Measurements from ENCODE around the gene TTC21A.

Gene TTC21A

GRCh38 chr3:39136533-39137434 is 29.3 kb downstream of the TTC21A start:
- DNase-seq (ENCODE audit: low read depth, low spot score), result no peak

DNA sequence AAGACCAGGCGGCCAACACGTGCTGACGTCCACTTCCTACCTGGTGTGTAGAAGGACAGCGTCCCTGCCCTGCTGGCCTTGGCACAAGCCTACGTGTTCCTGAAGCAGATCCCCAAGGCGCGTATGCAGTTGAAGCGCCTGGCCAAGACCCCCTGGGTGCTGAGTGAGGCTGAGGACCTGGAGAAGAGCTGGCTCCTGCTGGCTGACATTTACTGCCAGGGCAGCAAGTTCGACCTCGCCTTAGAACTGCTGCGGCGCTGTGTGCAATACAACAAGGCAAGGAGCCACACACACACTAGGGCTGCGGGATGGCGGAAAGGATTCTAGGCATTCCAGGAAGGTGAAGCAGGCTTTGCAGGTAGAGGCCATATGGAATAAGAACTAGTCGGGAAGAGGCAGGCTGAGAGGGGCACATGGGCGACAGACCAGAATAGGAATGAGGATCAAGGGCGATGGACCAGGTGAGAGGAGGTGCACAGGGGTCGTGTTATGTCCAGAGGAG is 30.0 kb downstream of the TTC21A start:
- DNase-seq (ENCODE audit: low read depth, low spot score), result no peak

DNA sequence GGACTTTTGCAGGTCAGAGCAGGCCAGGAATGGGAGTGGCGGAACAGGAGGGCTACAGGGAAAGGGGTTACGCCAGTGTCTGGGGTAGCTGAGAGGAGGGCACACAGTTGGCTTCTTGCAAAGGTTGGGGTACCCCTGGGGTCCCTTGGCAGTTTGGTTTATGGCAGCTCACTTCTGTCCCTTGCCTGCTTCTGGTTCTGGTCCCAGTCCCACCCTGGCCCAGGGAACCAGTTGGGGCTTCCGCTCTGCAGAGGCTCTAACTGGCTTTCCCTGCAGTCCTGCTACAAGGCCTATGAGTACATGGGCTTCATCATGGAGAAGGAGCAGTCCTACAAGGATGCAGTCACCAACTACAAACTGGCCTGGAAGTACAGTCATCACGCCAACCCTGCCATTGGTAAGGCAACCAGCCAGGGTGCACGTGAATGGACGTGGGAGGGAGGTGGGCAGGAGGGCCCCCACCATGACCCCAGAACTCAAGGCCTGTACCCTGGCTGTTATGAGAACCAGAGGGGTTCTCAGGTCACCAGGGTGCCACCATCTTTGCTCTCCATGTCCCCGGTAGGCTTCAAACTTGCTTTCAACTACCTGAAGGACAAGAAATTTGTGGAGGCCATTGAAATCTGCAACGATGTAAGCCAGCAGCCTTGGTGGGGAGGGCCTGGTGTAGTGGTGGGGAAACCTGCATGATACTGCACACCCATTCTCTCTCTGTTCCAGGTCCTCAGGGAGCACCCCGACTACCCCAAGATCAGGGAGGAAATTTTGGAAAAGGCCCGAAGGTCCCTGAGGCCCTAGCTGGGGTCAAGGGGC is 30.7 kb downstream of the TTC21A start:
- DNase-seq (ENCODE audit: low read depth, low spot score), result no peak

- no peak for DNase-seq (ENCODE audit: low read depth, low spot score)
These were observed 31.4 kb downstream of the TTC21A start for GRCh38 chr3:39138804-39139415.

GRCh38 chr3:39139442-39139841 is 32.0 kb downstream of the TTC21A start:
- DNase-seq (ENCODE audit: low read depth, low spot score), result no peak

DNA sequence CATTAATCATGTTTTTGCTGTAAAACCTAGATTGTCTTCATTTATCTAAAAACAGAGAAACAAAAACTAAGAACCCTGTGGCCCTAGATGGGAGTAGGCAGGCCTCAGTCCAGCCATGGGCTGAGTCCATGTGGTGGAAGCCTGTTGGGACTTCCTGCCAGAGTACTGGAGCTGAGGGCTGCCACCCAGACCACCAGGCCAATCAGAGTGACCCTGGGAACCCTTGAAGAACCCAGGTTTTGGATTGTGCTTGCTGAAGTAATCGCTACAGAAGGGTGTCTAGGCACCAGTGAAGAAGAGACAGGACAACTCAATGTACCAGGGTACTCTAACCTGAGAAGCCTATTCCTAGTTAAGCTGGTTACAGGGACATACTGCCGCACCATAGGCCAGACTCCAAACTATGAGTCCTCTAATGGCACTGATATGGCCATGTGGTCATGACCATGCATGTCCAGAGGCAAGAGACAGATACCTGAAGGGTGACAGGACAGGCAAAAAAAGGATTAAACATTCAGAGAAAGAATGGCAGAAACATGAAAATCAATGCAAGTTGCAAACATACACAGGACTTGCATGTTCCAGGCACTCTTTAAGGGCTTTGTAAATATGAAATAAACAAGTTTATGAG is 33.0 kb downstream of the TTC21A start:
- DNase-seq (ENCODE audit: low read depth, low spot score), result no peak

- DNase-seq (ENCODE audit: low read depth, low spot score), result no peak
These were observed 33.9 kb downstream of the TTC21A start for GRCh38 chr3:39141171-39141995.

DNA sequence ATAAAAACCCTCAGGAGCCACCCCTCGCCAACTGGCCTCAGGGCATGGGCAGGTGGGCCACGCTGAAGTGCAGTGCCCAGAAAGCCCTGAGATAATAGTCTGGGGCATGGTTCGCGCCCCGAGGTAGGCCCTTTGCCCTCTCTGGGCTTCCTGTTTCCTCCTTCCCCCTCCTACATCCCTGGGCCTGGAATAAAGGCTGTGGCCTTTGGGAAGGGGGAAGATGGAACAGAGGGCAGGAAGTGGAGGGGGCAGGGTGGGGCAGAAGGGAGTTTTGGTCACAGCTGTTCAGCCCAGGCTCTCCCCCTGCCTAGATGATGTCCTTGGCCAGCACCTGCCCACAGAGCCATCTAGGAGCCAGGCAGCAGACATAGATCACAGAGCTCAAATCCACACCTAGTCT is 34.6 kb downstream of the TTC21A start:
- no peak for DNase-seq (ENCODE audit: low read depth, low spot score)

GRCh38 chr3:39143051-39143885 is 35.8 kb downstream of the TTC21A start:
- DNase-seq (ENCODE audit: low read depth, low spot score), result no peak

DNA sequence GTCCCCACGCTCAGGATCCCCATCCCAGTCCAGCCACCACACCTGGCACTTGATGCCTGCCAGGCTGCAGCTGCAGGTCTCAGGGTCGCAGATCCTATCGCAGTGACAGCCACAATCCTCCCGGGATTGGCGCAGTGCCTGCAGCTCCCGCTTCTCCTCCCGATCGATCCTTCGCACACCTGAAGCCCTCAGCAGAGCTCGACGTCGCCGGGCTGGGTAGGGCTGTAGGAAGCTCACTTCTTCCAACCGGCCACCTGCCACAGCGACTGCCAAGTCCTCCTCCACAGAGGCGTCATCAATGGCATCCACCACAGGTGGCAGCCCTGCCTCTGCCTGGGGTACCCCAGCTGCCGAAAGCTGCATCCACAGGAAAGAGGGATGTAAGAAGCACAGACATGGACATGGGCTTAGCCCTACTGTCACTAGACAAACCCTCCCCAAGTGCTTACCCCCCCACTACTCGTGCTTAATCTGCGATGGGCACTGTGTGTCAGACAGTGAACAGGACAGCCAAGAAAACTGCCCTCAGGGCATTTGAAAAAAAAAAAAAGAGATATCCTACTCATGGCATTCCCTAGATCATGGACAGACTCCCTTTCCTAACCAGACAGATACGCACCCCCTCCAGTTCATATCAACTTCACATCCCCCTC is 36.7 kb downstream of the TTC21A start:
- no peak for DNase-seq (ENCODE audit: low read depth, low spot score)

GRCh38 chr3:39144748-39145380 is 37.4 kb downstream of the TTC21A start:
- DNase-seq (ENCODE audit: low read depth, low spot score), result no peak

GRCh38 chr3:39146083-39146501 is 38.6 kb downstream of the TTC21A start:
- no peak for DNase-seq (ENCODE audit: low read depth, low spot score)

DNA sequence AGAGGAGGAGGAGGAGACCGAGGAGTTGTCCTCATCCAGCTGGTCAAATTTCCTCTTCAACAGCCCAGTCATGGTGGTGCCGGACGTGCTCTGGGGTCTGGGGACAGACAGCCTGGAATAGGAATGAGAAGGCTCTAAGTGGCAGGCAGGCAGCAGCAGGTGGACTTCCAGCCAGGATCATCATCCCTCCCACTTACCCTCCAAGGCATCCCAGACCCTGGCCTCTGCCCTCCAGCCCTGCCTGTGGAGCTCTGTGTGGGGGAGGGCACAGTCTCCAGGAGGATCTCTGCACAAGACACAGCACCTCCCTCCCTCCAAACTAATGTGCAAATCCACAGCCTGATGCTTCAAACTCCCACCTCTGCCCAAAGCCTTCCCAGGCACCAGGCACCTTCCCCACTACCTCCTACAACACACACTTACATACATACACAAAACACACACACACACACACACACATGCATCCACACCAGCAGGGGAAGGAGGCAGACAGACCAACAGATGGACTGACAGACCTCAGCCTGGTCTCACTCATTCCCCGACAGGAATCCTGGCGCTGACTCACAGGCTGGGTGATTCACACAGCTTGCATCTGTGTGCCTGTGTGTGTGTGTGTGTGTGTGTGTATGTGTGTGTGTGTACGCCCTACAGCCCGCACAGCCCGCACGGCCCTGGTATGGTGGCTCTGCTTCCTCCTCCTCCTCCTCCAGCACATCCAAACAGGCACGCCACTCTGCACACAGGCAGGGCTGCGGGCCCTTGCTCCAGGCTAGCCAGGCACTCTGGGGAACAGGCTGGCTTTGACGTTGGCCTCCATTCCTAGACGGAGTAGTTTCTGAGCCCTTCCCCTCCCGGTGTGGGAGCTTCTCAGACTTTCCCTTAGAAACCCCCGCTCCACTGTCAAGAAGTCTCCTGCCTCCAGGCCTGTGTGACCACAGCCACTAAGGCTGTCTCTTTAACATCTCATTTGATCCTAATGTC is 39.4 kb downstream of the TTC21A start:
- DNase-seq (ENCODE audit: low read depth, low spot score), result no peak

- no peak for DNase-seq (ENCODE audit: low read depth, low spot score)
These were observed 40.4 kb downstream of the TTC21A start for GRCh38 chr3:39147711-39148434.

- DNase-seq (ENCODE audit: low read depth, low spot score), result no peak
These were observed 41.1 kb downstream of the TTC21A start for GRCh38 chr3:39148435-39149058.

- DNase-seq (ENCODE audit: low read depth, low spot score), result no peak
These were observed 41.6 kb downstream of the TTC21A start for GRCh38 chr3:39149059-39149455.

Data from iPS DF 19.7 (cell line).